IgD-negative memory B cell (primary cell): ENCODE data around the gene PTPN22. TPM values are rescaled to one million over a fixed set of nuclear protein-coding genes. Genes with fewer than 3 reads are reported as not detected.
A peak's percentile ranks its signal among the peaks of the same experiment; 100 is the strongest.
"Not testable (repeated sequence)": the region's sequence is repeated elsewhere in the genome, so short reads cannot be mapped to it uniquely, and the experiment has no call there.

Experiments
- H3K27ac Mint-ChIP-seq, 3 donors: one replicate each; pipeline ENCODE4 v1.8.0; 2020 to 2022; ENCODE audit warnings: mild to moderate bottlenecking in 3 of 3, mixed read lengths in 3 of 3, moderate library complexity in 1 of 3
- H3K27me3 Mint-ChIP-seq: one replicate; pipeline ENCODE4 v1.8.0; 2021; ENCODE audit warnings: mixed read lengths
- H3K36me3 Mint-ChIP-seq: one replicate; pipeline ENCODE4 v1.8.0; 2020; ENCODE audit warnings: mild to moderate bottlenecking, mixed read lengths
- H3K4me1 Mint-ChIP-seq, 3 donors: one replicate each; pipeline ENCODE4 v1.8.0; 2020 to 2022; ENCODE audit warnings: mixed read lengths in 3 of 3, mild to moderate bottlenecking in 1 of 3
- H3K4me3 Mint-ChIP-seq, 4 donors: one replicate each; pipeline ENCODE4 v1.8.0; 2020 to 2022; ENCODE audit warnings: mild to moderate bottlenecking in 4 of 4, mixed read lengths in 4 of 4, moderate library complexity in 3 of 4
- H3K9me3 Mint-ChIP-seq, 3 donors: one replicate each; pipeline ENCODE4 v1.8.0; 2020 to 2021; ENCODE audit warnings: mixed read lengths in 3 of 3, mild to moderate bottlenecking in 1 of 3
- polyA plus RNA-seq: library from polyadenylated mRNA; unstranded; fragments of 300-500 nt; fragmentation: Illumina TruSeq; gene quantifications from one replicate; pipeline ENCODE4 v1.2.3, GENCODE V29; 2021

Gene PTPN22
- polyA plus RNA-seq, 1 donor from 2014 or later = 41.1 TPM

- H3K36me3 Mint-ChIP-seq = peaks cover 6% of the 10 kb centered on the region
- H3K27me3 Mint-ChIP-seq = no peaks in the 10 kb centered on the region
- H3K27ac Mint-ChIP-seq = peak overlapping the region; percentile 91 to 93 (median 93)
- H3K4me3 Mint-ChIP-seq = peak overlapping the region; percentile 88 to 95 (median 92)
- peaks cover 42 to 50% (median 44%) of the 10 kb centered on the region in 3 donors for H3K4me1 Mint-ChIP-seq
- H3K9me3 Mint-ChIP-seq = peaks cover 0 to 2% (median 0%) of the 10 kb centered on the region in 3 donors
These were observed 865 bp upstream of the PTPN22 start for GRCh38 chr1:113872219-113872935.

GRCh38 chr1:113870778-113871177 lies 734 bp downstream of the PTPN22 start:
- H3K4me1 Mint-ChIP-seq = peaks cover 44 to 56% (median 44%) of the 10 kb centered on the region in 3 donors
- peak overlapping the region; percentile 86 to 95 (median 90) for H3K4me3 Mint-ChIP-seq
- H3K9me3 Mint-ChIP-seq = no peaks in the 10 kb centered on the region
- H3K27ac Mint-ChIP-seq = peak overlapping the region; percentile 85 to 93 (median 91)
- peaks cover 6% of the 10 kb centered on the region for H3K36me3 Mint-ChIP-seq
- H3K27me3 Mint-ChIP-seq = no peaks in the 10 kb centered on the region

GRCh38 chr1:113868387-113869083 lies 3.0 kb downstream of the PTPN22 start:
- peaks cover 13% of the 10 kb centered on the region for H3K36me3 Mint-ChIP-seq
- H3K4me3 Mint-ChIP-seq = peak overlapping the region in 2 of 4 donors; percentile 67 to 91
- H3K27ac Mint-ChIP-seq = peak overlapping the region in 2 of 3 donors; percentile 40 to 76
- H3K4me1 Mint-ChIP-seq = peaks cover 36 to 48% (median 39%) of the 10 kb centered on the region in 3 donors
- H3K27me3 Mint-ChIP-seq = no peaks in the 10 kb centered on the region
- H3K9me3 Mint-ChIP-seq = no peaks in the 10 kb centered on the region

GRCh38 chr1:113861641-113862040 lies 9.9 kb downstream of the PTPN22 start:
- no peaks in the 10 kb centered on the region for H3K9me3 Mint-ChIP-seq
- no peaks in the 10 kb centered on the region for H3K27me3 Mint-ChIP-seq
- H3K4me1 Mint-ChIP-seq = peaks cover 44 to 51% (median 50%) of the 10 kb centered on the region in 3 donors
- peaks cover 12% of the 10 kb centered on the region for H3K36me3 Mint-ChIP-seq
- H3K4me3 Mint-ChIP-seq = peak overlapping the region; percentile 18 to 72 (median 56)
- H3K27ac Mint-ChIP-seq = peak overlapping the region; percentile 62 to 95 (median 93)

GRCh38 chr1:113860891-113861290 lies 10.6 kb downstream of the PTPN22 start:
- H3K27ac Mint-ChIP-seq = peak overlapping the region; percentile 68 to 95 (median 93)
- H3K36me3 Mint-ChIP-seq = peaks cover 15% of the 10 kb centered on the region
- peak overlapping the region in 3 of 4 donors; percentile 25 to 89 (median 80) for H3K4me3 Mint-ChIP-seq
- no peaks in the 10 kb centered on the region for H3K9me3 Mint-ChIP-seq
- no peaks in the 10 kb centered on the region for H3K27me3 Mint-ChIP-seq
- H3K4me1 Mint-ChIP-seq = peaks cover 46 to 56% (median 50%) of the 10 kb centered on the region in 3 donors

GRCh38 chr1:113859478-113860175 lies 11.9 kb downstream of the PTPN22 start:
- no peaks in the 10 kb centered on the region for H3K27me3 Mint-ChIP-seq
- peak overlapping the region; percentile 28 to 89 (median 70) for H3K4me3 Mint-ChIP-seq
- peak overlapping the region; percentile 68 to 95 (median 93) for H3K27ac Mint-ChIP-seq
- peaks cover 46 to 60% (median 49%) of the 10 kb centered on the region in 3 donors for H3K4me1 Mint-ChIP-seq
- H3K9me3 Mint-ChIP-seq = no peaks in the 10 kb centered on the region
- peaks cover 12% of the 10 kb centered on the region for H3K36me3 Mint-ChIP-seq

- H3K4me3 Mint-ChIP-seq = peak overlapping the region; percentile 28 to 89 (median 70)
- H3K9me3 Mint-ChIP-seq = no peaks in the 10 kb centered on the region
- H3K36me3 Mint-ChIP-seq = peaks cover 13% of the 10 kb centered on the region
- peaks cover 46 to 64% (median 53%) of the 10 kb centered on the region in 3 donors for H3K4me1 Mint-ChIP-seq
- peak overlapping the region; percentile 68 to 95 (median 93) for H3K27ac Mint-ChIP-seq
- no peaks in the 10 kb centered on the region for H3K27me3 Mint-ChIP-seq
These were observed 12.5 kb downstream of the PTPN22 start for GRCh38 chr1:113858982-113859381.

- peak overlapping the region; percentile 38 to 89 (median 70) for H3K4me3 Mint-ChIP-seq
- peak overlapping the region; percentile 68 to 95 (median 86) for H3K27ac Mint-ChIP-seq
- H3K36me3 Mint-ChIP-seq = peaks cover 9% of the 10 kb centered on the region
- H3K4me1 Mint-ChIP-seq = peaks cover 45 to 63% (median 52%) of the 10 kb centered on the region in 3 donors
- no peaks in the 10 kb centered on the region for H3K9me3 Mint-ChIP-seq
- no peaks in the 10 kb centered on the region for H3K27me3 Mint-ChIP-seq
These were observed 13.1 kb downstream of the PTPN22 start for GRCh38 chr1:113858418-113858817.

GRCh38 chr1:113857776-113858175 lies 13.7 kb downstream of the PTPN22 start:
- H3K9me3 Mint-ChIP-seq = no peaks in the 10 kb centered on the region
- H3K27ac Mint-ChIP-seq = peak overlapping the region; percentile 68 to 95 (median 86)
- peaks cover 6% of the 10 kb centered on the region for H3K36me3 Mint-ChIP-seq
- H3K27me3 Mint-ChIP-seq = no peaks in the 10 kb centered on the region
- H3K4me3 Mint-ChIP-seq = peak overlapping the region in 3 of 4 donors; percentile 67 to 89 (median 72)
- peaks cover 41 to 61% (median 49%) of the 10 kb centered on the region in 3 donors for H3K4me1 Mint-ChIP-seq

GRCh38 chr1:113856401-113856790 lies 15.1 kb downstream of the PTPN22 start:
- H3K4me1 Mint-ChIP-seq = peaks cover 30 to 49% (median 39%) of the 10 kb centered on the region in 3 donors
- peak overlapping the region in 1 of 4 donors; percentile 39 for H3K4me3 Mint-ChIP-seq
- H3K27me3 Mint-ChIP-seq = no peaks in the 10 kb centered on the region
- H3K9me3 Mint-ChIP-seq = no peaks in the 10 kb centered on the region
- H3K36me3 Mint-ChIP-seq = peaks cover 7% of the 10 kb centered on the region
- H3K27ac Mint-ChIP-seq = no peak overlapping the region

- H3K27me3 Mint-ChIP-seq = no peaks in the 10 kb centered on the region
- H3K27ac Mint-ChIP-seq = no peak overlapping the region
- peaks cover 28 to 46% (median 36%) of the 10 kb centered on the region in 3 donors for H3K4me1 Mint-ChIP-seq
- peaks cover 7% of the 10 kb centered on the region for H3K36me3 Mint-ChIP-seq
- H3K9me3 Mint-ChIP-seq = no peaks in the 10 kb centered on the region
- peak overlapping the region in 1 of 4 donors; percentile 39 for H3K4me3 Mint-ChIP-seq
These were observed 15.7 kb downstream of the PTPN22 start for GRCh38 chr1:113855630-113856400.

- H3K36me3 Mint-ChIP-seq = peaks cover 7% of the 10 kb centered on the region
- peaks cover 24 to 38% (median 28%) of the 10 kb centered on the region in 3 donors for H3K4me1 Mint-ChIP-seq
- H3K4me3 Mint-ChIP-seq = no peak overlapping the region
- H3K27me3 Mint-ChIP-seq = no peaks in the 10 kb centered on the region
- no peaks in the 10 kb centered on the region for H3K9me3 Mint-ChIP-seq
- H3K27ac Mint-ChIP-seq = no peak overlapping the region
These were observed 17.3 kb downstream of the PTPN22 start for GRCh38 chr1:113854234-113854633.

- not testable (repeated sequence) for H3K9me3 Mint-ChIP-seq, H3K27me3 Mint-ChIP-seq, H3K4me3 Mint-ChIP-seq, H3K36me3 Mint-ChIP-seq
- H3K27ac Mint-ChIP-seq = peak overlapping the region in 1 of 3 donors; percentile 59
- H3K4me1 Mint-ChIP-seq = peaks cover 12 to 23% (median 16%) of the 10 kb centered on the region in 3 donors
These were observed 18.8 kb downstream of the PTPN22 start for GRCh38 chr1:113852694-113853093.
